ENCODE data around the gene DTNBP1.

DTNBP1 gene

GRCh38 chr6:15511248-15512125, 151.3 kb downstream of the DTNBP1 start:
- no peak overlapping the region for H3K27ac ChIP-seq
- no peak for TF ChIP-seq CTCF (conservative IDR thresholded peaks at IDR 0.05)

- TF ChIP-seq CTCF (conservative IDR thresholded peaks at IDR 0.05), result no peak
- no peak overlapping the region for H3K27ac ChIP-seq
Observed at GRCh38 chr6:15510536-15511247, 152.1 kb downstream of the DTNBP1 start.

GRCh38 chr6:15510121-15510520, 152.7 kb downstream of the DTNBP1 start:
- no peak for TF ChIP-seq CTCF (conservative IDR thresholded peaks at IDR 0.05)
- H3K27ac ChIP-seq, result no peak overlapping the region

GRCh38 chr6:15509335-15509933, 153.4 kb downstream of the DTNBP1 start:
- no peak overlapping the region for H3K27ac ChIP-seq
- TF ChIP-seq CTCF (conservative IDR thresholded peaks at IDR 0.05), result no peak

- TF ChIP-seq CTCF (conservative IDR thresholded peaks at IDR 0.05), result no peak
- no peak overlapping the region for H3K27ac ChIP-seq
Observed at GRCh38 chr6:15508931-15509330, 153.9 kb downstream of the DTNBP1 start.

- TF ChIP-seq CTCF (conservative IDR thresholded peaks at IDR 0.05), result no peak
- H3K27ac ChIP-seq, result no peak overlapping the region
Observed at GRCh38 chr6:15508441-15508871, 154.4 kb downstream of the DTNBP1 start.

GRCh38 chr6:15507746-15508145, 155.1 kb downstream of the DTNBP1 start:
- TF ChIP-seq CTCF (conservative IDR thresholded peaks at IDR 0.05), result no peak
- H3K27ac ChIP-seq, result no peak overlapping the region
